ENCODE measurements around the gene ANKRD63. TPM values are rescaled to one million over a fixed set of nuclear protein-coding genes. Genes with fewer than 3 reads are reported as not detected.

Gene ANKRD63
- total and polyA plus RNA-seq, 2 of the 13 experiments (the other 11 are each of a cell fraction or from before 2014, with no cell fraction given), result not detected

DNA sequence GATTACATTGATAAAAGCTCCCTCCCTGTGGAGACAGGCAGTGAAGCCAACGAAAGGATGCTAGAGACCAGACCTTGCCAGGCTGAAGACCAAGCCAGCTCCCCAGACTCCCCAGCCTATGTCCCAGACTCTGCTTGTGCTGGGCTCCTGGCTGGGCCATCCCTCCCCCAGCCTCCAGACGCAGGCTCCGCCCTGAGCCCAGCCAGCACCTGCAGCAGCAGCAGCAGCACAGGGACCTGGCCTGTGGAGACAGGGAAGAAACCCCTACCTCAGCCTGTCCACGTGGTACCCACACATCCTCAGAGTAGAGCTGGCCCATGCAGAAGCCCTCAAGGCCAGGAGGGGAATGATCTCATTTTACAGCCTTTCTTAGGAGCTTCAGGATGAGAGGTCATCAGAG lies 13.3 kb downstream of the ANKRD63 start:
- Histone ChIP-seq H3K79me2 (ENCODE audit: insufficient read depth, low read length) (no peaks in the 10 kb centered on the region), H3K9ac (ENCODE audit: insufficient read depth, low read depth, low read length) (no peak overlapping the region), H3K4me2 (ENCODE audit: low read depth, low read length) (no peak overlapping the region), H3K27me3 (ENCODE audit: control insufficient read depth in 1 of 2, insufficient read depth in 2 of 2, low read length in 2 of 2) (peaks cover 8 to 53% of the 10 kb centered on the region in 2 experiments; a peak in 4 of 5 replicates), H3K4me3 (replicated peaks in 1 of 3; ENCODE audit: insufficient read depth in 1 of 3, low read depth in 2 of 3, low read length in 3 of 3) (no peak overlapping the region), H4K20me1 (ENCODE audit: insufficient read depth, low read length) (no peaks in the 10 kb centered on the region), H3K36me3 (replicated peaks in 1 of 2; ENCODE audit: control insufficient read depth in 1 of 2, insufficient read depth in 2 of 2, low read length in 2 of 2) (no peaks in the 10 kb centered on the region), H2AFZ (ENCODE audit: low read length) (no peak overlapping the region), H3K4me1 (ENCODE audit: insufficient read depth, low read length) (peaks cover 27% of the 10 kb centered on the region), H3K9me3 (ENCODE audit: low read length) (no peaks in the 10 kb centered on the region), H3K27ac (ENCODE audit: extremely low read length, insufficient read depth, low read length) (no peak overlapping the region)
- TF ChIP-seq EEA1 (CRISPR knock-in tag; IDR thresholded peaks at IDR 0.05; ENCODE audit: borderline replicate concordance) (no peak), NPAS2 (CRISPR knock-in tag; IDR thresholded peaks at IDR 0.05; ENCODE audit: borderline replicate concordance) (no peak), ZNF780A (CRISPR knock-in tag; IDR thresholded peaks at IDR 0.05) (no peak), GPBP1L1 (CRISPR knock-in tag; IDR thresholded peaks at IDR 0.05) (no peak), SCMH1 (CRISPR knock-in tag; IDR thresholded peaks at IDR 0.05; ENCODE audit: borderline replicate concordance) (no peak), ZNF281 (CRISPR knock-in tag; IDR thresholded peaks at IDR 0.05; ENCODE audit: borderline replicate concordance) (no peak)
- FAIRE-seq (no peak), DNase-seq (ENCODE audit: low spot score) (no peak), ATAC-seq (no peak)
- WGBS (ENCODE audit: low lambda C conversion rate), result 33% methylated on average over 1 of the region's 4 CpGs
- POLR2A ChIA-PET, result no interaction called here
- in situ Hi-C loops (cut with HindIII; ENCODE audit: extremely low pct_ligation_motif_present, low pct_unique_long_range_greater_than_20kb) (loop anchor here (5.0 kb wide), 2 partner anchors 52 to 222 kb away; no protein-coding TSS in a partner anchor), intact Hi-C loops (cut with micrococcal nuclease; ENCODE audit: unreplicated experiment) (loop anchor here (10.0 kb wide), 1 partner anchor 165 kb away; the partner anchor contains the start of gene BMF)
- BruUV-seq (replicated peaks), result no TSS peak
- CTCF ChIA-PET (ENCODE audit: low intra/inter-chr PET ratio, low total read pairs), result no interaction called here
